ENCODE data around the gene AADACL2.

Gene AADACL2, protein sequence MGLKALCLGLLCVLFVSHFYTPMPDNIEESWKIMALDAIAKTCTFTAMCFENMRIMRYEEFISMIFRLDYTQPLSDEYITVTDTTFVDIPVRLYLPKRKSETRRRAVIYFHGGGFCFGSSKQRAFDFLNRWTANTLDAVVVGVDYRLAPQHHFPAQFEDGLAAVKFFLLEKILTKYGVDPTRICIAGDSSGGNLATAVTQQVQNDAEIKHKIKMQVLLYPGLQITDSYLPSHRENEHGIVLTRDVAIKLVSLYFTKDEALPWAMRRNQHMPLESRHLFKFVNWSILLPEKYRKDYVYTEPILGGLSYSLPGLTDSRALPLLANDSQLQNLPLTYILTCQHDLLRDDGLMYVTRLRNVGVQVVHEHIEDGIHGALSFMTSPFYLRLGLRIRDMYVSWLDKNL

GRCh38 chr3:151733613-151734012 is at the start of gene AADACL2:
TSS of gene AADACL2 (plus strand) at chr3:151733927. CDS start at chr3:151734036, 109 bp downstream.
- TF ChIP-seq CTCF (IDR thresholded peaks at IDR 0.05; ENCODE audit: low read depth, low read length), result no peak
- H3K4me3 ChIP-seq (ENCODE audit: low read depth, low read length), result no peak within 1 kb of the TSS

- TF ChIP-seq CTCF (IDR thresholded peaks at IDR 0.05; ENCODE audit: low read depth, low read length), result no peak
- no peak overlapping the region for H3K4me3 ChIP-seq (ENCODE audit: low read depth, low read length)
These were observed 49.6 kb upstream of the AADACL2 start for GRCh38 chr3:151684094-151684493.

GRCh38 chr3:151686257-151686656 is 47.5 kb upstream of the AADACL2 start:
- no peak for TF ChIP-seq CTCF (IDR thresholded peaks at IDR 0.05; ENCODE audit: low read depth, low read length)
- H3K4me3 ChIP-seq (ENCODE audit: low read depth, low read length), result no peak overlapping the region

DNA sequence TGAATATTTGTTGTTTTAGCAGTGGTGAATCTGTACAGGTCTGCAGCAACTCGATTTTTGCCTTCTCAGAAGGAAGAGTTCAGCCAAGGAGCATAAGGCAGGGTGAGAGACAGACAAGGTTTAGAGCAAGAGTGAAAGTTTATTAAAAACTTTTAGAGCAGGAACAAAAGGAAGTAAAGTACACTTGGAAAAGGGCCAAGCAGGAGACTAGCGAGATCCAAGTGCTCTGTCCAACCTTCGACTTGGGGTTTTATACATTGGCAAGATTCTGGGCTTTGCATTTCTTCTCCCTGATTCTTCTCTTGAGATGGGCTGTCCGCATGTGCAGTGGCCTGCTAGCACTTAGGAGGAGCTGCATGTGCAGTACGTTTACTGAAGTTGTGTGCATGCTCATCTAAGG is 46.7 kb upstream of the AADACL2 start:
- TF ChIP-seq CTCF (IDR thresholded peaks at IDR 0.05; ENCODE audit: low read depth, low read length), result no peak
- H3K4me3 ChIP-seq (ENCODE audit: low read depth, low read length), result no peak overlapping the region

DNA sequence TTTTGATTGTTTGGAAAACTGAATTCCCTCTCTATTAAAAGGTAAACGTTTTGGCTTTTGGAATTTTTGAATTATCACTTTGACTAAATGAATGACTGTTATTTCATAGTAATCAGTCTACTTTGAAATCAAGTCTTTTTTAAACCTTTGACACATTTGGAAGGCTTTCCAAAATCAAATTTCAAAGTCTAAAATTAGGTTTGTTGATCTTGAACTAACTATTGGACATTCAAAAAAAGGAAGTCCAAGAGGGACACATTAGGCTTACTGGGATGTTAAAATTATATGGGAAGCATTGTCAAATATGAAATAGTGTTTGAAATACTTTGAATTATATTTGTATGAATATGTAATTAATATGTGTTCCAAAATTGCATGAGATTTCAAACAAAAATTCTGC is 45.2 kb upstream of the AADACL2 start:
- no peak for TF ChIP-seq CTCF (IDR thresholded peaks at IDR 0.05; ENCODE audit: low read depth, low read length)
- H3K4me3 ChIP-seq (ENCODE audit: low read depth, low read length), result no peak overlapping the region

GRCh38 chr3:151690645-151691044 is 43.1 kb upstream of the AADACL2 start:
- TF ChIP-seq CTCF (IDR thresholded peaks at IDR 0.05; ENCODE audit: low read depth, low read length), result no peak
- H3K4me3 ChIP-seq (ENCODE audit: low read depth, low read length), result no peak overlapping the region

- H3K4me3 ChIP-seq (ENCODE audit: low read depth, low read length), result no peak overlapping the region
- no peak for TF ChIP-seq CTCF (IDR thresholded peaks at IDR 0.05; ENCODE audit: low read depth, low read length)
These were observed 36.2 kb upstream of the AADACL2 start for GRCh38 chr3:151697496-151697895.

Data from WI38 (cell line).